K562 (cell line): Measurements from ENCODE around the gene PHKB. TPM values are rescaled to one million over a fixed set of nuclear protein-coding genes. Genes with fewer than 3 reads are reported as not detected.

Source experiments
- ATAC-seq: fragments of 200-7000 bp; cut with Tn5 transposase; 3 replicates; pipeline ENCODE4 v1.9.1; 2020; ENCODE audit warnings: moderate library complexity
- BruUV-seq: library from RNA; stranded (reverse); fragments of 400-500 nt; replicated peaks from 2 replicates; lab custom pipeline; 2021; lab: Mats Ljungman, UMichigan
- CTCF ChIA-PET: fragments of 300-600 bp; formaldehyde crosslinking; extraction: SDS; loops from one replicate; lab custom pipeline; 2021; ENCODE audit warnings: low intra/inter-chr PET ratio; lab: Yijun Ruan, JAX
- POLR2A ChIA-PET: fragments of 300-600, 350-650 bp; sonication (Branson Sonifier 250); formaldehyde crosslinking; extraction: SDS; loops from one replicate; lab custom pipeline; 2021; ENCODE audit warnings: antibody characterized with exemption, inconsistent platforms; lab: Yijun Ruan, JAX
- DNase-seq, 4 experiments: peaks; one replicate each; pipeline versions ENCODE4 v3.0.0 to v3.0.0-alpha.2; 2011 to 2018; ENCODE audit warnings: low spot score in 3 of 4, mixed read lengths in 3 of 4; ENCODE audit errors: extremely low read depth in 1 of 4
- FAIRE-seq: peaks from 2 replicates; lab custom pipeline; 2011; peaks lifted over from hg19 to GRCh38; lab: Jason Lieb, UNC
- H2AFZ ChIP-seq: 2 replicates; pipeline ENCODE4 v1.6.0; 2011; ENCODE audit warnings: low read depth, low read length, control low read depth, inconsistent platforms
- H3K27ac ChIP-seq: fragments of 200-600 bp; 3 replicates; pipeline ENCODE4 v1.8.0; 2011; ENCODE audit warnings: low read depth, mild to moderate bottlenecking, control low read depth, inconsistent platforms, low read length, moderate library complexity, mixed read lengths; ENCODE audit errors: extremely low read depth
- H3K27me3 ChIP-seq, 2 experiments: fragments of 300-600 bp in 1 of 2; 2 replicates in 1 of 2; 3 replicates in 1 of 2; pipeline versions ENCODE4 v1.6.0 to v1.8.0; 2011; ENCODE audit warnings: inconsistent platforms in 2 of 2, low read length in 2 of 2, mild to moderate bottlenecking in 1 of 2, mixed read lengths in 1 of 2, moderate library complexity in 1 of 2; ENCODE audit not compliant: control insufficient read depth in 2 of 2, insufficient read depth in 2 of 2
- H3K36me3 ChIP-seq: fragments of 300-600 bp; 3 replicates; pipeline ENCODE4 v1.8.0; 2011; ENCODE audit warnings: mild to moderate bottlenecking, low read length, inconsistent platforms; ENCODE audit not compliant: control insufficient read depth, insufficient read depth
- H3K4me1 ChIP-seq, 2 experiments: fragments of 200-600 bp in 1 of 2; replicated peaks in 1 of 2; 2 replicates in 1 of 2; 3 replicates in 1 of 2; pipeline versions ENCODE4 v1.5.1 to v1.8.0; 2011; ENCODE audit warnings: inconsistent platforms in 2 of 2, low read length in 2 of 2, mild to moderate bottlenecking in 1 of 2, mixed read lengths in 1 of 2, moderate library complexity in 1 of 2; ENCODE audit not compliant: control insufficient read depth in 2 of 2, insufficient read depth in 2 of 2
- H3K4me2 ChIP-seq: 2 replicates; pipeline ENCODE4 v1.6.1; 2011; ENCODE audit warnings: low read length, control low read depth, inconsistent platforms, mixed read lengths; ENCODE audit not compliant: insufficient read depth
- H3K4me3 ChIP-seq: fragments of 200-600 bp; sonication (generic), shearing (Covaris generic); 2 replicates; pipeline ENCODE4 v1.5.1; 2016; ENCODE audit warnings: control low read depth, inconsistent platforms
- H3K79me2 ChIP-seq: fragments of 200-600 bp; 3 replicates; pipeline ENCODE4 v1.8.0; 2011; ENCODE audit warnings: low read length, inconsistent platforms; ENCODE audit not compliant: control insufficient read depth, insufficient read depth
- H3K9ac ChIP-seq, 2 experiments: 2 replicates each; pipeline versions ENCODE4 v1.6.0 to v1.6.1; 2011; ENCODE audit warnings: low read depth in 2 of 2, low read length in 2 of 2, control low read depth in 1 of 2, inconsistent platforms in 1 of 2, mild to moderate bottlenecking in 1 of 2, mixed read lengths in 1 of 2; ENCODE audit not compliant: insufficient read depth in 1 of 2
- H3K9me1 ChIP-seq: one replicate; pipeline ENCODE4 v1.6.0; 2011; ENCODE audit warnings: inconsistent platforms, mild to moderate bottlenecking, low read length, moderate library complexity; ENCODE audit not compliant: control insufficient read depth, insufficient read depth
- H3K9me3 ChIP-seq: replicated peaks from 2 replicates; pipeline ENCODE4 v1.5.1; 2011; ENCODE audit warnings: low read depth, low read length, inconsistent platforms; ENCODE audit not compliant: control insufficient read depth, insufficient read depth
- H4K20me1 ChIP-seq: replicated peaks from 2 replicates; pipeline ENCODE4 v1.6.1; 2011; ENCODE audit warnings: low read length, inconsistent platforms, mixed read lengths; ENCODE audit not compliant: control insufficient read depth, insufficient read depth
- EP400 ChIP-seq: fragments of 450-650 bp; IDR thresholded peaks from 2 replicates; pipeline ENCODE4 v1.6.1; 2017; ENCODE audit warnings: antibody characterized with exemption, mild to moderate bottlenecking, moderate library complexity
- HDAC1 ChIP-seq, 2 experiments: fragments of 450-650 bp; IDR thresholded peaks; 2 replicates each; pipeline ENCODE4 v1.6.1; 2016 to 2017; ENCODE audit warnings: inconsistent platforms in 1 of 2, mild to moderate bottlenecking in 1 of 2, moderate library complexity in 1 of 2
- KLF16 ChIP-seq: IDR thresholded peaks from 2 replicates; pipeline ENCODE4 v1.6.1; 2016; ENCODE audit warnings: antibody characterized with exemption
- MAFF ChIP-seq: IDR thresholded peaks from 2 replicates; pipeline ENCODE4 v1.6.1; 2012; ENCODE audit warnings: low read length, improper control_type of control experiment
- MAZ ChIP-seq, 2 experiments: fragments of 450-650 bp in 1 of 2; sonication (generic) in 1 of 2; formaldehyde crosslinking; IDR thresholded peaks in 1 of 2; conservative IDR thresholded peaks in 1 of 2; 2 replicates each; pipeline versions ENCODE4 v1.4.0 to v1.5.0; 2020; ENCODE audit warnings: mild to moderate bottlenecking in 1 of 2, missing genetic modification reagents in 1 of 2
- NRF1 ChIP-seq, 2 experiments: fragments of 450-650 bp; IDR thresholded peaks in 1 of 2; conservative IDR thresholded peaks in 1 of 2; 2 replicates each; pipeline ENCODE4 v1.6.1; 2014; ENCODE audit warnings: mild to moderate bottlenecking in 2 of 2
- PCBP1 ChIP-seq: fragments of 200-400 bp; formaldehyde crosslinking; IDR thresholded peaks from 2 replicates; pipeline ENCODE4 v1.6.1; 2018; ENCODE audit warnings: mild to moderate bottlenecking, low read depth, low read length; ENCODE audit not compliant: poor library complexity, severe bottlenecking
- SAP30 ChIP-seq: fragments of 200-600 bp; sonication (generic); IDR thresholded peaks from 2 replicates; pipeline ENCODE4 v1.6.1; 2012; ENCODE audit warnings: borderline replicate concordance, low read depth, mild to moderate bottlenecking, moderate library complexity, low read length, control low read depth, inconsistent platforms; ENCODE audit not compliant: insufficient read depth, poor library complexity, severe bottlenecking
- TAF1 ChIP-seq: IDR thresholded peaks from 2 replicates; pipeline ENCODE4 v1.6.1; 2011; ENCODE audit warnings: mild to moderate bottlenecking, low read length, moderate library complexity; ENCODE audit not compliant: insufficient read depth, control insufficient read depth, severe bottlenecking; ENCODE audit errors: extremely low read depth
- THRAP3 ChIP-seq: fragments of 450-650 bp; IDR thresholded peaks from 2 replicates; pipeline ENCODE4 v1.6.1; 2016; ENCODE audit warnings: mild to moderate bottlenecking, inconsistent platforms, borderline replicate concordance
- WGBS: fragments of 100-300 bp; shearing (Covaris generic); methylation state at CpG from one replicate; pipeline ENCODE4 v1.1.6; 2016; ENCODE audit warnings: low coverage, mixed read lengths; ENCODE audit not compliant: insufficient coverage; ENCODE audit errors: missing lambda C conversion rate; 5-methylcytosine and 5-hydroxymethylcytosine counted together
- in situ Hi-C: fragments of 300-500 bp; cut with MboI; formaldehyde crosslinking; loops from 4 replicates; pipeline ENCODE4 v1.15.0; 2018; ENCODE audit warnings: inconsistent platforms, mixed read lengths
- intact Hi-C: fragments of 100-400 bp; cut with micrococcal nuclease; formaldehyde crosslinking; loops from 2 replicates; pipeline ENCODE4 v1.14.2; 2022
- polyA plus RNA-seq, 8 experiments: library from polyadenylated mRNA; depleted of rRNA in 4 of 8; stranded (reverse) in 5 of 8; unstranded in 3 of 8; fragments of >200 nt; fragmentation: Nextera tagmentation in 2 of 8; fragmentation: Illumina TruSeq in 1 of 8; extraction: Ambion mirVana in 2 of 8; extraction: Trizol in 1 of 8; gene quantifications; 2 replicates each; pipeline versions ENCODE4 v1.2.1 to v1.2.3, GENCODE V29; 2011 to 2014; ENCODE audit warnings: inconsistent platforms in 1 of 8, missing spikeins in 1 of 8
- total RNA-seq, 7 experiments: library from RNA; depleted of rRNA in 6 of 7; stranded (reverse); fragments of >200 nt in 6 of 7; fragmentation: Illumina TruSeq in 2 of 7; extraction: Trizol in 2 of 7; gene quantifications; 2 replicates each; pipeline versions ENCODE4 v1.2.1 to v1.2.3, GENCODE V29; 2011 to 2021; ENCODE audit warnings: low replicate concordance in 1 of 7

PHKB gene
- total and polyA plus RNA-seq, 9 of the 15 experiments (the other 6 are each of a cell fraction or from before 2014, with no cell fraction given), result 24.7 to 92.3 (median 67.0) TPM

GRCh38 chr16:47734081-47734857 lies 273.1 kb downstream of the PHKB start:
- in situ Hi-C loops, result no loop called here
- 2% methylated on average over 6 of the region's 6 CpGs for WGBS
- CTCF ChIA-PET, result no interaction called here
- Histone ChIP-seq H3K4me3 (no peak overlapping the region), H2AFZ (no peak overlapping the region), H3K9me1 (no peaks in the 10 kb centered on the region), H3K79me2 (no peaks in the 10 kb centered on the region), H3K27me3 (peaks cover 4 to 17% of the 10 kb centered on the region in 2 experiments; a peak in 4 of 5 replicates), H3K9me3 (no peaks in the 10 kb centered on the region), H3K9ac (no peak overlapping the region), H3K4me2 (no peak overlapping the region), H3K27ac (no peak overlapping the region), H3K4me1 (no peaks in the 10 kb centered on the region), H3K36me3 (no peaks in the 10 kb centered on the region)
- ATAC-seq (no peak), DNase-seq (no peak), FAIRE-seq (no peak)
- intact Hi-C loops, result no loop called here
- POLR2A ChIA-PET, result no interaction called here
- BruUV-seq, result no TSS peak
- TF ChIP-seq THRAP3 (no peak), SAP30 (no peak), PCBP1 (no peak), NRF1 (conservative IDR thresholded peaks at IDR 0.05 in 1 of 2, IDR thresholded peaks at IDR 0.05 in 1 of 2) (no peak), KLF16 (no peak), HDAC1 (IDR thresholded peaks at IDR 0.05) (no peak), TAF1 (no peak), MAFF (no peak), EP400 (no peak), MAZ (CRISPR knock-in tag; conservative IDR thresholded peaks at IDR 0.05 in 1 of 2, IDR thresholded peaks at IDR 0.05 in 1 of 2) (no peak)
- TF ChIP-seq, all 486 proteins: peak for 0
- H4K20me1 ChIP-seq, result no peaks in the 10 kb centered on the region
